Cerebellar cortex (tissue), 1 donor: ENCODE measurements around the gene DYNLRB2.

Experiments used
- DNase-seq: peaks from one replicate; pipeline ENCODE4 v3.0.0-alpha.2; 2015; ENCODE audit warnings: low spot score

The DYNLRB2 gene

GRCh38 chr16:80540516-80541305 is at the start of gene DYNLRB2:
TSS of gene DYNLRB2 (plus strand) at chr16:80540993. CDS start at chr16:80541077, 84 bp downstream.
- peak; percentile 89 for DNase-seq

- DNase-seq = no peak
These were observed 40.5 kb upstream of the DYNLRB2 start for GRCh38 chr16:80500116-80500859.

GRCh38 chr16:80500961-80501525 is 39.8 kb upstream of the DYNLRB2 start:
- DNase-seq = no peak

- DNase-seq = no peak
These were observed 37.7 kb upstream of the DYNLRB2 start for GRCh38 chr16:80503107-80503506.

GRCh38 chr16:80507538-80507937 is 33.3 kb upstream of the DYNLRB2 start:
- no peak for DNase-seq

GRCh38 chr16:80509872-80510271 is 30.9 kb upstream of the DYNLRB2 start:
- DNase-seq = no peak

- DNase-seq = no peak
These were observed 28.8 kb upstream of the DYNLRB2 start for GRCh38 chr16:80511824-80512592.

- no peak for DNase-seq
These were observed 28.3 kb upstream of the DYNLRB2 start for GRCh38 chr16:80512593-80512853.

GRCh38 chr16:80515374-80515773 is 25.4 kb upstream of the DYNLRB2 start:
- DNase-seq = no peak

- no peak for DNase-seq
These were observed 22.9 kb upstream of the DYNLRB2 start for GRCh38 chr16:80517846-80518245.

- no peak for DNase-seq
These were observed 22.4 kb upstream of the DYNLRB2 start for GRCh38 chr16:80518436-80518835.

GRCh38 chr16:80519189-80519588 is 21.6 kb upstream of the DYNLRB2 start:
- no peak for DNase-seq

GRCh38 chr16:80525420-80525819 is 15.4 kb upstream of the DYNLRB2 start:
- no peak for DNase-seq

GRCh38 chr16:80526418-80527061 is 14.3 kb upstream of the DYNLRB2 start:
- DNase-seq = peak; percentile 81

GRCh38 chr16:80527297-80527696 is 13.5 kb upstream of the DYNLRB2 start:
- no peak for DNase-seq

GRCh38 chr16:80530479-80530878 is 10.3 kb upstream of the DYNLRB2 start:
- DNase-seq = no peak

GRCh38 chr16:80536238-80536637 is 4.6 kb upstream of the DYNLRB2 start:
- no peak for DNase-seq

GRCh38 chr16:80541306-80541694 is 507 bp downstream of the DYNLRB2 start:
- DNase-seq = no peak

GRCh38 chr16:80543162-80543561 is 2.4 kb downstream of the DYNLRB2 start:
- DNase-seq = no peak

- DNase-seq = no peak
These were observed 3.5 kb downstream of the DYNLRB2 start for GRCh38 chr16:80544326-80544725.

GRCh38 chr16:80546249-80546648 is 5.5 kb downstream of the DYNLRB2 start:
- no peak for DNase-seq

GRCh38 chr16:80547145-80547544 is 6.4 kb downstream of the DYNLRB2 start:
- no peak for DNase-seq
